T-helper 1 cell treated with Interleukin-12 subunit alpha and Interleukin-12 subunit beta and Interleukin-4 antibody, amounts not matched to agents 30 ng/mL and 1 ng/mL, for 36 hours (primary cell): ENCODE results near the gene INSRR. TPM values are rescaled to one million over a fixed set of nuclear protein-coding genes. Genes with fewer than 3 reads are reported as not detected.

Experiments
- intact Hi-C: fragments of 100-400 bp; cut with micrococcal nuclease; formaldehyde crosslinking; loops from one replicate; pipeline ENCODE4 v1.15.1; 2024
- total RNA-seq: library from RNA; stranded (reverse); gene quantifications from 2 replicates; pipeline ENCODE4 v1.2.3, GENCODE V29; 2022

INSRR gene
- total RNA-seq, 1 donor from 2014 or later, result 0.81 TPM

DNA sequence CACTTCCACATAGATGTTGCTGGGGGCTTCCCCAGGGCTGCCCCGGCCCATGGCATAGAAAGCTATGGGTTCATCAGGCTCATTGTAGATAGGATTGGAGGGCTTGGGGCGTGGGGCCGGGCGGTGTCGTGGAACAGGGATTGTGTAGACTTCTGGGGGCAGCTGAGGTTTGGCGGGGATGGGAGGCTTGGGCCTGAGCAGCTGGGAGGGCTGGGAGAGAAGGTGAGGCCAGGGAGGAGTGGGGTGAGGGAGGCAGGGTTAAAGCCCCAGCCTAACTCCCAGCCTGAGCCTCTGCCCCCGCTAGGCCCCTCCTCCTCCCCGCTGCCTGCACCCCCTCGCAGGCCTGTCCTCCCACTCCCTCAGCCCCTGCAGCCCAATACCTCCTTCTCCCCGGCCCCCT is 49.6 kb downstream of the INSRR start:
- intact Hi-C loops, result no loop called here

DNA sequence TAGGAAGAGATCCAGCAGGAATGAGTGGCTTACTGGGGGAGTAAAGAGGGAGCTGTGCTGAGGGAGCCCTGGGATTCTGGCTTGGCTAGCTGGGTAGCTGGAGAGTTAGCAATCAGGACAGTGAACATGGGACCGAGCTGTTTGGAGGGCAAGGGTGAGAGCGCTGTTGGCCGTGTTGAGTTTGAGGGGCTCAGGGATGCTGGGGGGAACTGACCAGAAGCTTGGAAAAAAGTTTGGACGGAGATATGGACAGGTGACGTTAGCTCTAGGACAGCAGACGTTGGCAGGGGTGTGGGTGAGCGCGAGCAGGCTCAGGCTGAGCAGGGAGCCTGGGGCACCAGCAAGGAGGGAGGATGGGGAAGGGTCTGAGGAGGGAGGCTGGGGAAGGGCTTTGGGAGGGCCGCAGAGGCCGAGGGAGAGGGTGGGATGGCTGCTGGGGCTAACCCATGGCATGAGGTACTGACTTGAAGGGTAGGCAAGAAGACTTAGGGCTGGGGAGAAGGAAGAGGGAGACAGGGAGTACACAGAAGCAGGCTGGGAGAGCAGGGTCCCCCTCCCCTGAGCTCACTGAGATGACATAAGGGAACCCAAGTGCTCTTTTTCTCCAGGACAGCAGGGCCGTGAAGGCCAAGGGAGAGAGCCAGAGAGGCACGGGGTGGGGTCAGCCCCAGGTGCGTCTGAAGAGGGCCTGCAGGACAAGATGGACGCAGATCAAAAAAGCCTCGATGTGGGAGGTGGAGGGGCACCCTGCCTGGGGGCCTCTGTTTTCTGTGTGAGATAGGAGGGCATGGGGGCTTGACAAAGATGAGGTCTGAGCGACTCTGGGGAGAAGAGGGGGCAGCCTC is 50.5 kb downstream of the INSRR start:
- intact Hi-C loops, result no loop called here

DNA sequence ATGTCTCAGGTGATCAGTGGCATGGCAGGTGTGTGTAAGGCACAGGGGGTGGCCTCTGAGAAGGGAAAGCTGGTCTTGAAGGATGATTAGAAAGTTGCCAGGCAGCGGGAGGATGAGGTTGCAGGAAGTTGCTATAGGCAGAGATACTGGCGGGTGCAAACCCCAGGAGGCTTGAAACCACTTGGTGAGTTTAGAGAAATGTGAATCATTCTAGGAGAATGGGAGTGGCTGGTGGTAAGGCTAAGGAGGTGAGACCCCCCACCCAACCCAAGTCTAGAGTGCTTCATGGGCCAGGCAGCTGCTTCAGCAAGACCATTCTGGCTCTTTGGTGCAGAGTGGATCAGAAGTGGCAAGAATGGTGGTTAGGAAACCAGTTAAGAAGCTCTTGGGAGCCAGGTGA is 51.3 kb downstream of the INSRR start:
- intact Hi-C loops, result loop anchor here (1.0 kb wide), 2 partner anchors 9 to 10 kb away; partner anchors contain the start of gene SH2D2A

DNA sequence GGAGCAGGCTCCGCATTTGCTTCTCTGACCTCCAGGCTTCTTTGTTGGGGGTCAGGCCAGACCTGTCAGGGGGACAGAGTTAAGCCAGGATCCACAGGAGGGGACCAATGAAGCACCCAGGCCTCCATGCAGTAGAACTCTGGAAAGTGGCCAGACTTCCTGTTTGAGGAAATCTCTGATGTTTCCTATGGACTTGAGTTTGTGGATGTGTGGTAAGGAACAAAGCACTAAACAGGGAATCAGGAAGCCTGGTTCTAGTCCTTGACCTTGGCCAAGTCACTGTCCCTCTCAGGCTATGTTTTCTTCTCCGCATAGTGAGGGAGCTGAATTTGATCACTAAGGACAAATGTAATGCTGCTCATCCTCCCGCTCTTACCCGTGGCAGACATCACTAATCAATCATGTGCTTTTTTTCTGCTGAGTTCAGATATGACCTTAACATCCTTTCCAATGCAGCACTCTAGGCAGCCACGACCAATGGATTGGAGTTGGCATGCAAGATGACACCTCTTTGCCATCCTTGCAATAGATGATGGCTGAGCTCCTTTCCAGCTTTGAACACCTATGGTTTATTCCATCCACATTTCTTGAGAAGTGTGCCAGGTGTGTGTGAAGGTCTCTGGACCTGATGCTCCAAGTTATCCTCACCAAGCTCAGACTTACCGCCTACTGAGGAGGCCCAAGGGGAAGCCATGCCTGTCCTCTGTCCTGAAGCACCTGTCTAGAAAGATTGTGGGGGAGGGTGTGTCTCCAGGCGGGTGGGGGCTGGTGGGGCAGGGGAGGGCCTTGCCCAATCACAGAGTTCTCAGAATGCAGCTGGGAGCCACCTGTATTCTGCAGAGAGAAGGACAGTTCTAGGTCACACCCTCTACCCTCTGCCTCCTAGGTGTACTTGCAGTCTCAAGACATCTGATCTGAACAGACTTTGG is 52.1 kb downstream of the INSRR start:
- intact Hi-C loops, result loop anchor here (1.0 kb wide), 2 partner anchors 9 to 10 kb away; partner anchors contain the start of gene SH2D2A

DNA sequence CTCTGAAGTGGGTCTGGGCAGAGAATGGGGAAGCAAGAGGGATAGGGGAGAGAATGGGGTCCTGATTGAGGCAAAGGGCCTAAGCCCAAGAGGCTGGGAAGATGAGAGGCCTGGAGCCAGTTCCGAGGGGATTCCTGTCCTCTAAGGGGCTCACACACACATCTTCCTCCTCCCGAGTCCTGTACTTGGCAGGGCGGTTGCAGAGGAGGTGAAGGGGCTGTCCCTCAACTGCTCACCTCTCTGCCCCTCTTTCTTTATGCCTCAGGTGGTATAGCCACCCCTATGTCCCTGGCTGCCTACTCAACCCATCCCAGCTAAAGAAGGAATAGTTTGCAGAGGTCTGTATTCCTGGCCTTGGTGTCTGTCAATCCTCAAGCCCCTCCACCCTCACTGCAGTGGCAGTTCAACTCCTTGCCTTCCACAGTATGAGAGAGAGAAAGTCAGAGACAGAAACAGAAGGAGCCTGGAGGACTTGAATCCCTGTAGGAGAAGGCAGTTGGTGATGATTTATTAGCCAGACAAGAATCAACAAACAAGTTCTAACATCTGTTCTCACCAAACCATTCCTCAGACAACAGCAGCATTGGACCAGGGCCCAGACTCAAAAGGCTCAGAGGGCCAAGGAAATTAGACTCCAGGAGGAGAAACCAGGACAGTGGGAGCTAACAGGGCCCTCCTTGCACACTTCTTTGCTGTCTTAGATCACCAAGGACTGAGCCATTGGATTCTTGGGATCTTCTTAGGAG is 53.0 kb downstream of the INSRR start:
- intact Hi-C loops, result no loop called here

DNA sequence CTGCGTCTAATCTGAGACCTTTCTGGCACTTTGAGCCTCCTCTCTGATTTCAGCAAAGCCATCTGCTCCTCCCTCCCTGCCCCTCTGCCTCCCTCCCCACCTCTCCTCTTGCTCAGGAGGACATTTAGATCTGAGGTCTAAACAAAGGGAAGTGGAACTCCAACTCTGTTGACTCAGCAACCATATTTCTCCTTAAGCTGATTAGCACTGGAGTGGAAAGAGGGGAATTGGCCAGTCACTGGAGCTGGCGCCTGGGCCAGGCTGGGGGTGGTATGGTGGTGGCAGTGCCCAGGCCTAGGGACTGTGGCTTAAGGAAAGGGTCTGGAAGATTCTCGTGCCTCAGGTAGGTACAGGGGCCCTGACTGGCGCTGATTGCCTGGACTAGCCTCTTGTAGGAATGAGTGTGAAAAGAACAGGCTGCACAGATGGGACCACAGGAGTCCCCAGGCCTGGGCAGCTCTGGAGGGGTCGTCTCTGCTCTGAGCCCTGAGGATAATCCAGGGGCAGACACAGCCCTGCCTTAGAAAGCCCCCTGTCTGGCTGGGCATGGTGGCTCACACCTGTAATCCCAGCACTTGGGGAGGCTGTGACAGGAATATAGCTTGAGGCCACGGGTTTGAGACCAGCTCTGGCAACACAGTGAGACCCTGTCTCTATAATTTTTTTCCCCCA is 54.2 kb downstream of the INSRR start:
- intact Hi-C loops, result no loop called here

DNA sequence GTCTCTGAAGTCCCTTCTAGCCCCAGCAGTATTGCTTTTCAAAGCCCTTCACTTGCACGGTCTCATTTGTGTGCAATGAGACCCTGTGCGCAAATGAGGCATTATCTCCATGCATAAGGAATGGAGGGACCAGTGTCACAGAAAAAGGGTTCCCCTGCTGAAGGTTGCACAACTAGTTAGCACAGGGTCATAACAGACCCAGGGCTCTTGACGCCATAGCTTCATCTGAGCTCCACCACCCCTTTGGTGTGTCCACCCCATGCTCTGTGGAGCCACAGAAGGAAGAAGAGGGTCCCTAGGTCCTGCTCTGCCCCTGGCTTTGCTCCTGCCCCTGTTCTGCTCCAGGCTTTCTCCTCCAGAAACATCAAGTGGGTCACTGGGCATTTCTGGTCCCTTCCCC is 54.9 kb downstream of the INSRR start:
- intact Hi-C loops, result no loop called here

DNA sequence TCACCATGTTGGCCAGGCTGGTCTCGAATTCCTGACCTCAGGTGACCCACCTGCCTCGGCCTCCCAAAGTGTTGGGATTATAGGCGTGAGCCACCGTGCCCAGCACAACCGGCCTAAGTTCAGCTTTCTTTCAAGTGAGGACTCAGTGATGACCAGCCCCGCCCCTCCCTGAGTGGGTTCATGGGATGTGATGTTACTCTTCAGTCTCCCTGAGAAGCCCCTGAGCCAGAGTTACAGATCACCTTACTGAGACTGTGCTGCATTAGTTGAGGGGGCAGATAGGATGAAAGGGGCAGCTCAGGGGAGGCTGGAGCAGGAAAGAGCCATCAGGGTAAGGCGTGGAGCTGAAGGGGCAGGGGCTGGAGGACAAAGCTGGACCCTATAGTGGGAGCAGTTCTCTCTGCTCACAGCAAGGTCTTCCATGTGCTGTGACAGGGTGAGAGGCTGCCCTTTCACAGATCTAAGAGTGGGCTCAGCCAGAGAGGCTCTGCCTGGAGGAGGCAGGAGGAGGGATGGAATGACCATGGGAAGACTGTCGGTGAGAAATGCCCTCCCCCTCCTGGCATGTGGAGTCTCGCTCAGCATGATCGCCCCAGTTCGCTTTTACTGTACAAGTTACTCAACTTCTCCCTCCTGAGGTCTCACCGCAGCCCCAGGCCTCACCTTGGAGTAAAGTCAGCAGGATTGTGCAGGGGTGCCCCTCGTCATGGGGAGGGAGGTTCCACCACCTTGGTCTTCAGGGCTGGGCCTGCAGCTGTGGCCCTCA is 55.6 kb downstream of the INSRR start:
- intact Hi-C loops, result no loop called here

DNA sequence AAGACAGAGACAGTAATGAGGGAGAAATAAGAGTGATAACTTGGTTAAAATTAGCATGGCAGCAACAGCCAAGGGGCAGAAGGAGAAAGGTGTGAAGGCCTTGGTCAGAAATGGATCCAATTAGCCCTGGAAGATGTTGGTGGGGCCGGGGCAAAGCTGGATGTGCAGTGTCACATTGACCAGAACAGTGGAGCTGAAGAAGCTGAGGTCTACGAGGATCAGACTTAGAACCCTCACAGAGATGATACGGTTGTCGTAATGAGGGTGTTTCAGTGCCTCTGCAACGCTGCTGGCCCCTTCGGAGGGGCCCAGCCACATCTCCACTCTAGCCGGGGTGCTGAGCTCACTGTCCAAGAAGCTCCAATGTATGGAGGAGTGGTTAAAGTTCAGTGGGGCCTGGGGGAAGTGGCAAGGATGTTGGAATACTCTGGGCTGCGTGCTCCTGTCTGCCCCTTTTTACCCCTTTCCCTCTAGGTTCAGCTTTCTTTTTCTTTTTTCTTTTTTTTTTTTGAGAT is 56.4 kb downstream of the INSRR start:
- intact Hi-C loops, result no loop called here

DNA sequence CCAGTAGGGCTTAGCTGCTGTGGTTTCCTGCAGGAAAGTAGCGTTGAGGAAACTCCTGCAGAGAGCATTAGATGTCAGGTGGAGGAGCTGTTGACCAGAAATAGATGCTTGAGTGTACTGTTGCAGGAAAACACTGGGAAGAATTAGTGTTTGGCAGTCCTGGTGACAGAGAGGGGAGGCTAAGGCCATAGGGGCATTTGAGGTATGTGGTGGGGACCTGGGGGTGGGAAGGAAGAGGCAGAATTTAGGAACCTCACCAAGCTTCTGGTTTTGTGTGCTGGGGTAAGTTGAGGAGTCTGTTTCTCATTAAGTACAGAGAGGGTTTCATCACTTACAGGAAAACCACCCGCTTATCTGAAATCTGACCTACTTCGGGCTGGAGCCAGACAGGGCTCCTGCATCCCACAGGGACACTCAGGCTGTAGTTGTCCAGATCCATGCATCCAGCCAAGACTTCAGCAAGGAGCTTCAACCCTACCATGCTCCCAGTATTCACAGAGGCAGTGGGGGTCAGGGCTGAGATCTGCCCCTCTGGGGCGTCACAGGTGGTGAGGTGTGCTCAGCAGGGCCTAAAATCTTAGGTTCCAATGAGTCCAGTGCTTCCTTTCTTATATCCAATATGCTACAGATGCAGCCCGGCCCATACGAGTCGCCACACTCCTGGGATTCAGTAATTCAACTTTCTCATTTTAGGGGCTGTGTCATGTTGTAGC is 57.4 kb downstream of the INSRR start:
- intact Hi-C loops, result loop anchor here (1.0 kb wide), 1 partner anchor 59 kb away; the partner anchor contains the start of gene NTRK1

DNA sequence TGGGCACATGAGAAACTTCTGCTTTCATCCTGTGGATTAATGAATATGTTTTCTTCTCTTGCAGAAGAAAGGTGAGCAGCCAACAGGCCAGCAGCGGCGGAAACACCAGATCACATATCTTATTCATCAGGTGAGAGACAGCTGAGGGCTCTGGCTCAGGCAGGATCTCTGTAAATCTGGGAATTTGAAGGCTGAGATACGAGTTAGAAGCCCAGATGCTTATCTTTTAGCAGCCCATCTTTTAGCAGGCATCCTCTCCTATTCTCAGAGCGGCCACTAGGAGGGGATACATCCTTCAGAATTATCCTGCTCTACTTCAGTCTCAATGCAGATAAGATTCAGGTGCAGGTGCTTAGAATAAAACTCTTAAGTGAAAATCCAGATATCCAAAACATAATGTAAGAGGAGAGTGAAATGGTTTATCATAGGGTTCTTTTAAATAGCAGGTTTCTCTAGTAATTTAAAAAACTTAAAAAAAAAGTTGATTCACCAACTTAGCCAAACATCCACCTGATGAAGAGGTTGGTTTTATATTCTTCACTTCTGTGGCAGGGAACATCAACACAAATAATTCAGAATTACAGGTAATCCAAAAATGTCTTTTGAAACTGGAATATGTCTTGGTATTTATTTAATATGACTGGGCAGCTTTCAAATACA is 61.6 kb downstream of the INSRR start:
- intact Hi-C loops, result loop anchor here (1.0 to 2.0 kb wide), 9 partner anchors 10 to 130 kb away; partner anchors contain the start of genes LRRC71 and NTRK1

DNA sequence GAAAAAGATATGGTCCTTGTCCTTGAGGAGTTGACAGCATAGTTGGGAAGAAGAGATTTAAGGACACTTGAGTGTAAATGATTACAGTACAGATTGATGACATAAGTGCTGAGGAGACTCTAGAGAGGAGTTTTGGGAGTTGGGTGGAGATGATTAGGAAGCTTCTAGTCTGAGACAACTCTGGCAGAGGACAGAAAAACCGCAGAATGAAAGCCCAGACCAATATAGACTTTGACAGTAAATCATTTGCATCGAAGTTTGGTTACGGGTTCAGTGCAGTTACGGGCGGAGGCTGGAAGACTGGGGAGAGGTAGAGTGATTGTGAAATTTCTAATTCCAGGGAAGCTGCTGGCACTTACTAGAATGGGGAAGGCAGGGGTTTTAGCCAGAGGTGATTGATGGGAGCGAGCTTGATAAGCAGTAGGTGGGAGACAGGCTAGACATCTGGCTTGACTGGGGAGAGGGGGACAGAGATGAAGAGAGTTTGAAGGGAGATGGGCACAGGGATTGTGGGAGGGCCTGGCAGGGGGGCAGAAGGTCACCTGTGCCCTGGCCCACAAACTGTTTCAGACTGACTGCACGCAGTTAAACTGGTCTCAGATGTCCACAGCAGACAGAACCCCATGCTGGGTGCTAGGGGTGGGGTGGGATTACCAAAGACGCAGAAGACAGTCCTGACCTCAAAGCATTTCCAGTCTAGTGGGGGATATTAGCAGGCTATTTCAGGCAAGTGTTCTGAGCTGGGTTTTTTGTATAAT is 62.4 kb downstream of the INSRR start:
- intact Hi-C loops, result loop anchor here (1.0 to 2.0 kb wide), 9 partner anchors 11 to 131 kb away; partner anchors contain the start of genes LRRC71 and NTRK1

DNA sequence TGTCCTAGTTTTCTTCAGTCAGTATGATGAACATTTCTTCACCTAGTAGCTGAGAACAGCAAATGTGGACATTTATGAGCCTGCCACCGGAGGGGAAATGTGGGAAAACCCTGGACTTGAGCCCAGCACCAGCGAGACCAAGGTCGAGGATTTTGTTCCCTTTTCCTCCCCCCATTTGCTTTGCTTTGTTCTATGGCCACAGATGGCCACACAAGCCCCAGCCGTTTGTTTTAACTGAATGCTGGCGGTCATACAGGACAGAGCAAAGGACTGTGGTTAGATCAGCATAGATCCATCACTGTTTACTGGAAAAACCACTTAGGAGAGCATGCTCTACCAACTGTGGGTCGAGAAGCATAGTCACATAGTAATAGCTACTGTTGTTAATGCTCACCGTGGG is 63.1 kb downstream of the INSRR start:
- intact Hi-C loops, result loop anchor here (2.0 kb wide), 1 partner anchor 107 kb away; no protein-coding TSS in a partner anchor

DNA sequence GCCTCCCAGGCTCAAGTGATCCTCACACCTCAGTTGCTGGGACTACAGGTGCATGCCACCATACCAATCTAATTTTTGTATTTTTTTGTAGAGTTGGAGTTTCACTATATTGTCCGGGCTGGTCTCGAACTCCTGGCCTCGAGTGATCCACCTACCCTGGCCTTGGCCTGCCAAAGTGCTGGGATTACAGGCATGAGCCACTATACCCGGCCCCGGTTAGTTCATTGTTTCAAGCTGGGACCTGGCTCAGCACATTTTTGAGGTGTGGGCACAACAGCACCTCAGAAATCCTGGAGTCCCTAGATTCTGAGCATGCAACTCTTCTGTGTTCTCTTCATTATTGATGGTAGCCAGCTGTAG is 63.6 kb downstream of the INSRR start:
- intact Hi-C loops, result no loop called here

DNA sequence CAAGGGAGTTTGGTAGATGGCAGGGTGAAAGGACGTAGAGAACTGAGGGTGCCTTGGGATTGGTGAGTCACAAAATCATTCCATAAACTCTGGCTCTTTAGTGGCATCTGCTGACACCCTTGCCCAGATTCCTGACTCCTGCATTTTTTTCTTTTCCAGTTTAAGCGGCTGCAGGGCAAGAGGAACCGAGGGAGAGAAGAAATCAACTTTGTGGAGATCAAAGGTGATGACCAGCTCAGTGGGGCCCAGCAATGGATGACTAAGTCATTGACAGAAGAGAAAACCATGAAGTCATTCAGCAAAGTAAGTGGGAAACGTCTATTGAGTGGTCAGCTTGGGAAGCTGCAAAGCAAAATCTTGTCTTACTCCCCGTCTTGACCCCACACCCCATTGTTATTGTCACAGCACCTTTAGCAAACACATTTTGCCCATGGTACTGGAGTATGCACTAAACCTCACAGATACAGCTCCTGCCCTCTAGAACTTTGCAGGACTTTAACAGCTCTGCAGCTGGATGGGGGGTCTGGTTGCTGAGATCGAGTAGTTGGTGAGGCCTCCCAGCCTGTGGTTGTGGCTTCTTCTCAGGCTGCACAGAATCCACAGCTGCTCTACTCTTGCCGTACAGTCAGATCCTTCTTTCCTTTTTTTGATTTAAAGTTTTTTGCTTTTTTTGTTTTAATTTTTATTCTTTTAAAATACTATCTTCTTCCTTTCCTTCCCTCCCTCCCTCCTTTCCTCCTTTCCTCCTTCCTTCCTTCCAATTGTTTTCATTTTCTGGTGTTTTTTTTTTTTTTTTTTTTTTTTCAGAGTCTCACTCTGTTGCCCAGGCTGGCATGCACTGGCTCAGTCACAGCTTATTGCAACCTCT is 64.2 kb downstream of the INSRR start:
- intact Hi-C loops, result no loop called here
